HG03108 (cell line): ENCODE measurements around the gene OR10H2.
"Not testable (repeated sequence)": the region's sequence is repeated elsewhere in the genome, so short reads cannot be mapped to it uniquely, and the experiment has no call there.

Experiments used
- ATAC-seq: cut with Tn5 transposase; IDR thresholded peaks from one replicate; pipeline ENCODE4 v1.9.1; 2021; ENCODE audit warnings: moderate library complexity; ENCODE audit not compliant: unreplicated experiment

The OR10H2 gene

GRCh38 chr19:15727724-15728123 lies at the start of gene OR10H2:
TSS of gene OR10H2 (plus strand) at chr19:15728024. CDS start at chr19:15728044, 20 bp downstream.
- ATAC-seq = no peak

GRCh38 chr19:15679089-15679488 lies 48.7 kb upstream of the OR10H2 start:
- no peak for ATAC-seq

DNA sequence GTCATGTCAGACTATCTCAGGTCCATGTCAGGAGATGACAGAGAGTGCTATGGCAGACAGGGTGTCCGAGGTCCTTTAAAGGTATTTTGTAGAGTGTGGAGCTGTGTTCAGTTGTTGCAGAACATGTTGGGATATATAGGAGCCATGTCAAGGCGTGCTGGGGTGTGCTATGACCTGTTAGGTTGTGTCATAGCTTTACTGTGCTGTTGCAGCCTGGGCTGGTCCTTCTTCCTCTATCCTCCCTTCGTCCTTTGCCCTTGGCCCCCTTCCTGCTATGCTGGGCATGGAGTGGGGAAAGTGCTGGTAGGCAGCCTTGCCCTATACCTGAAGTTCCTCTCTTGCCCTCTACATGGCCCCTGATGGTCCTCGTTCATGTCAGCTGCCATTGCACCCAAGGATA lies 48.0 kb upstream of the OR10H2 start:
- not testable (repeated sequence) for ATAC-seq

- no peak for ATAC-seq
Observed at GRCh38 chr19:15680478-15681322, 47.1 kb upstream of the OR10H2 start.

DNA sequence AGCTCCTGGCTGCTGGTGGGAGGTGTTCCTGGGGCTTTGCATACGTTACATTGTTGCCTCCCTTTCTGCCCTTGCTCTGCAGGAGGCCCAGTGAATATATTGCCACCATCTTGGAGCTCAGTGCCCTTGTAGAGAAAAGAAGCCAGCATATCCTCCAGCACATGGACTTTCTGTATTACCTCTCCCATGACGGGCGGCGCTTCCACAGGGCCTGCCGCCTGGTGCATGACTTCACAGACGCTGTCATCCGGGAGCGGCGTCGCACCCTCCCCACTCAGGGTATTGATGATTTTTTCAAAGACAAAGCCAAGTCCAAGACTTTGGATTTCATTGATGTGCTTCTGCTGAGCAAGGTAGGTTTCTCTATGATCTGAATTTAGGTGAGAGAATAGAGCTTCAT lies 44.4 kb upstream of the OR10H2 start:
- no peak for ATAC-seq

GRCh38 chr19:15684828-15685227 lies 43.0 kb upstream of the OR10H2 start:
- ATAC-seq = no peak

- no peak for ATAC-seq
Observed at GRCh38 chr19:15696654-15697194, 31.1 kb upstream of the OR10H2 start.

- no peak for ATAC-seq
Observed at GRCh38 chr19:15701757-15702533, 25.9 kb upstream of the OR10H2 start.

DNA sequence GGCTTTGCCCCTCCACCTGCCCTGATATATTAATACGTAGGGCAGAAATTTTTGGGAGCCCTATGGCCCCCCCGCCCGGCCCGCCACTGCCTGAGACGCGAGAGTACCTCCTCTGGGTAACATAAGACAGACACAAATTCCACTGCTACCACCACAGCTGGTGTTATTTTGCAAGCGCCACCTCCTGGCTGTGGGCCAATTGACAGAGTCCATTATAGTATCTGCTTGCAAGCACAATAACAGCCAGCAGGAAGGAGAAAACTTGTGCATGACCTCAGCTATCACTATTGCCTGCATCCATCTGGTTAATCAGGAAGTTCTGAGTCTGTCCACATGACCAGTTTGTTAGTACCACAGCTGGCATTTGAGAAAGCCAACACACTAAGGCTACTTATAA lies 25.3 kb upstream of the OR10H2 start:
- ATAC-seq = no peak

- ATAC-seq = no peak
Observed at GRCh38 chr19:15714638-15715037, 13.2 kb upstream of the OR10H2 start.

DNA sequence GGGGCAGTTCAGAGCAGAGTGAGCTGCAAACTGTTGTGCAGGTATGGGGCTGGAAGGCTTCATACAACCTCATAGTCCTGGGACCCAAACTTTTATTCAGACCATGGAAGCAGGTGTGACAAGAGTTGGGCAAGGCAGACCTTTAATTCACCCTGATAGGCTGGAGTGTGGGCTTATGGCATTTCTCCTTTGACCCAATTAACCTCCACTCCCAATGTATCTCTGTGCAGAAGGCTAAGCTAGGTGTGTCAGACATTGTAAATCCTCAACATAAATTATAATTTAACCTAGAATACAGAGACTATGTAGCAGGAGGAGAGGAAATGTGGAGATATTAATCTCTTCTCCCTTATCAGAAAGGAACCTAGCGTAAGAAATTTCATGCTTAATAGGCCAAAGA lies 12.2 kb upstream of the OR10H2 start:
- ATAC-seq = no peak

DNA sequence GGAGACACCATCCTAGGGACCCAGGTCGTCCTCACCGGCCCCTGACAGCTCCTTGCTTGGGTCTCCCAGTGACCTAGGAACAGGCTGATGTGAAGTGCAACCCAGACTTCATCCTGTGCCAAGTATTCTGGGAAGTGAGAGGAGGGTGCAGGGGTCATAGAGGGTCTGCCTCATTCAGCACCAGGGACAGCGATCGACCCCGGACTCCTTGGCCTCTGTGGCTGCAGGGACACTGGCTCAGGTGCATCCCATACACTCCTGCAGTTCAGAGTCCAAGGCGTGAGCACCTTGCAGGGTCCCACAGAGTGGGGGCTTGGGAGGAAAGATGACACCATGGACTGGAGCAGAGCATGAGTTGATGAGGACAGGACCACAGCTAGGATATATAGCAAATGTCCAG lies 10.0 kb upstream of the OR10H2 start:
- ATAC-seq = no peak

- ATAC-seq = no peak
Observed at GRCh38 chr19:15721268-15721667, 6.6 kb upstream of the OR10H2 start.

DNA sequence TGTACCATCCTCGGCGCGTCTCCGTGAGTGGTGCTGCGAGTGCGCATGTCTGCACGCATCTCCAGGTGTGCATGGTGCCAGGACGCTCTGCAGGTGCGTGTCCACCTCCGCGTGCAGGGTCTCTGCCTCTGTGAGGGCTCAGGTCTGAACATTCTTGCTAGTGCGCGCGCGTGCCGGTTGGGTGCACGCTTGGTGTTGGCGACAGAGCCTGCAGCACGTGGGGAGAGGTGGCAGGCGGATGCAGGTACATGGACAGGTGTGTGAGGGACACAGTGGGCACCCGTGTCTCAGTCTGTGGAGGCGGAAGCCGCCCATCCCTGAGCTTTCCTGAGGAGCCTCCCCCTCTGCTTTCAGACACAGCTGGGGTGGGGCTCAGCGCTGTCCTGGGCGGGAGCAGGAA lies 4.9 kb upstream of the OR10H2 start:
- no peak for ATAC-seq

- no peak for ATAC-seq
Observed at GRCh38 chr19:15730538-15730937, 2.7 kb downstream of the OR10H2 start.

- ATAC-seq = no peak
Observed at GRCh38 chr19:15732388-15732787, 4.6 kb downstream of the OR10H2 start.

DNA sequence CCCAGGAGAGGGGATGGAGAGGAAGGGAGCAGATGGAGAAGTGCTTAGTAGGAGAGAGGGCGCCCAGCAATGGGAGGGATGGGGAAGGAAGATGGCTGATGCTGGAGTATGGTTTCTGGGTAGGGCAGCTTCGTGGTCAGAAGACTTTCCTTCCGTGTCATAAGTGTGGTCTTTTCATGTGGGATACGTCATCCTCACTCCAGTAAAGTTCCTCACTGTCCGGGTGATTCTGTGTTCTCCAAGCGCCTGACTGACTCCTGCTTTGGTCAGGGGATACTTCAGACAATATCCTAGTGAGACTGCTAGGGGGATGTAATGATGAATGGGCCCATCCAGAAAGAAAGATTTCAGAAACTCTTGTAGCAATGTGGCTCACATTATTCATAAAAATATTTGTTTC lies 6.1 kb downstream of the OR10H2 start:
- ATAC-seq = no peak

DNA sequence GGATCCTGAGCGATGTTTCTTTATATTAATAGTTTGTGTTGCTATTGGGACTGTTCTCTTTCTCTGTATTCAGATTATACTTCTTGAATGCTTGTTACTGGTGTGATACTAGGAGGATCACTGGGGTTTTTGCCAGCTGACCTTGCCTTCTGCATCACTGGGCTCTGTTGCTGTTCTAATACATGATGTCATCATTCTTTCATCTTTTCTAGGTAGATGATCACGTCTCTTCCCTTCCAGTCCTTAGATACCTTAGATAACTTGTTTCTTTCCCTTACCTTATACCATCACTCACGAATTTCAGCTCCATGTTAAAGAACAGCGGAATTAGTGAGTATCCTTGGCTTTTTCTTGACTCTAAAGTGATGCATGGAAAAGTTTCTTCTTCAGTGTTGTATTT lies 9.9 kb downstream of the OR10H2 start, which contains the start of gene OR10H3:
Gene OR10H3 (plus strand): TSS at position 264 of the 400 bp plus-strand sequence. CDS start 3,408 bp downstream, outside the sequence.
- no peak for ATAC-seq

DNA sequence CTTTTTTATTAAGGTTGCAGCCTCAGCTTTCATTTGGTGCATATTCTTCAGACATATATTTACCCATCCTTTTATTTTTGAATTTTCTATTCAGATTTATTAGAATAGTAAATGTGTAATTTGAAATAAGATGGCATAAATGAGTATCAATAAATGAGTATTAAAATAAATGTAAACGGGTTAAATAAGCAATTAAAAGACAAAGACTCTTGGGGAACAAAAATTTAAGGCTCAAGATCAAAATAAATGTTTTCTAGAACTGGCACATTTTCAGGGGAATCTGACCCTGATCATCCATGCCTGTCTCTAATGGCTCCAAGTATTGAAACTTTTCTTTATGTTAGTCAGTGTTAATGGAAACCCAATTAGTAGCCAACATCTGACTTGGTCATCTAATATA lies 13.0 kb downstream of the OR10H2 start:
- no peak for ATAC-seq

DNA sequence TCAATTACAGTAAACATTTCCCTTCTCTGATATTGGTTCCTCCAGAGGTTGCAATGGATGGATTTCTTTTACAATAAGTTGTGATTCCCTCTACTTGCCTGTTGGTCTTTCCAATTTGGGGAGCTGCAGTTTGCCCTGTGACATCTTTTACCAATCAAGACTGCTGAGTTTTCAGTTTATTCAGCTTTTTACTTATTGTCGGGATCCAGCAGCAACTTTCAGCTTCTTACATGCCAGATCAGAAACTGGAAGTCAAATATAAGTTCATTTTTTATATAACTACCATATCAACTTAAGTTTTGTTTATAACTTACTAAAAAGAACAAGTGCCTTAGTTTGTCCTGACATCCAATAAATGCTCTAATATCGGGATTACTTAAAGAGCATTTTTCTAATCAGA lies 20.4 kb downstream of the OR10H2 start:
- ATAC-seq = no peak

DNA sequence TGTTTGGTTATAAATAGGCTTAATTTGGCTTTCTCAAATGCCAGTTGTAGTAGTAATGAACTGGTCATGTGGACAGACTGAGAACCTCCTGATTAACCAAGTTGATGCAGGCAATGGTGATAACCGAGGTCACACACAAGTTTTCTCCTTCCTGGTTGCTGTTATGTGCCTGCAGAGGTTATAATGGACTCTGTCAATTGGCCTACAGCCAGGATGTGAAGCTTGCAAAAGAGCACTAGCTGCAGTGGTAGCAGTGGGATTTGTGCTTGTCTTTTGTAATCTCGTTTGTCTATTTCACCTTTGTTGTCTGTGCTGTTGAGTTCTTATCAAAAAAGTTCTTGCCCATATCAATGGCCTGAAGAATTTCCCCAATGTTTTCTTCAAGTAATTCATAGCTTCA lies 30.6 kb downstream of the OR10H2 start:
- no peak for ATAC-seq
